T-helper 17 cell (primary cell): ENCODE data around the gene KRT77. TPM values are rescaled to one million over a fixed set of nuclear protein-coding genes. Genes with fewer than 3 reads are reported as not detected.
"Not testable (repeated sequence)": the region's sequence is repeated elsewhere in the genome, so short reads cannot be mapped to it uniquely, and the experiment has no call there.

Source experiments
- ATAC-seq: fragments of 150-1000 bp; cut with Tn5 transposase; 2 replicates; pipeline ENCODE4 v1.10.0; 2021; ENCODE audit warnings: mild to moderate bottlenecking, moderate library complexity
- DNase-seq, 3 donors: peaks; one replicate each; pipeline versions ENCODE4 v3.0.0 to v3.0.0-alpha.2; 2020 to 2021
- H3K9me3 ChIP-seq: one replicate; pipeline ENCODE4 v1.7.0; 2013; ENCODE audit warnings: low read length, mild to moderate bottlenecking; ENCODE audit not compliant: control insufficient read depth, poor library complexity, severe bottlenecking
- H3K27ac Mint-ChIP-seq: one replicate; pipeline ENCODE4 v1.8.0; 2022; ENCODE audit warnings: mild to moderate bottlenecking, moderate library complexity, mixed read lengths
- H3K27me3 Mint-ChIP-seq: one replicate; pipeline ENCODE4 v1.8.0; 2022; ENCODE audit warnings: mixed read lengths
- H3K36me3 Mint-ChIP-seq: one replicate; pipeline ENCODE4 v1.8.0; 2022; ENCODE audit warnings: low read depth, mixed read lengths
- H3K4me1 Mint-ChIP-seq: one replicate; pipeline ENCODE4 v1.8.0; 2022; ENCODE audit warnings: mild to moderate bottlenecking, mixed read lengths
- H3K4me3 Mint-ChIP-seq: one replicate; pipeline ENCODE4 v1.8.0; 2022; ENCODE audit warnings: mild to moderate bottlenecking, moderate library complexity, mixed read lengths
- total RNA-seq, 4 donors: library from RNA in 2 of 4; stranded (reverse) in 2 of 4; gene quantifications; one replicate each; pipeline ENCODE4 v1.2.3 and lab custom pipeline; 2022 to 2026

KRT77 gene
- total RNA-seq, 2 donors from 2014 or later: not detected

DNA sequence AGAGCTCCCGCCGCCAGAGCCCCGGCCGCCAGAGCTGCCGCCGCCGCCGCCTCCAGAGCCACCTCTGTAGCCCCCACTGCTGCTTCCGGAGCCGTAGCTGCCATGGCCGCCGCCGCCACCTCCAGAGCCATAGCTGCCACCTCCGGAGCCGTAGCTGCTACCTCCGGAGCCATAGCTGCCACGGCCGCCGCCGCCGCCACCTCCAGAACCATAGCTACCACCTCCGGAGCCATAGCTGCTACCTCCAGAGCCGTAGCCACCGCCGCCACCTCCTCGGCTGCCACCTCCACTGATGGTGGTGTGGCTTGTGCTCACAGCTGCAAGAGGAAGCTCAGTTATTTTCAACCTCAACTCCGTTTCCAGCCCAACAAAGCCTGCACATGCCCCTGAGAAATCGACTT lies 28.0 kb downstream of the KRT77 start:
- H3K36me3 Mint-ChIP-seq: peaks cover 4% of the 10 kb centered on the region
- peaks cover 13% of the 10 kb centered on the region for H3K27me3 Mint-ChIP-seq
- no peak overlapping the region for H3K27ac Mint-ChIP-seq
- H3K9me3 ChIP-seq: no peaks in the 10 kb centered on the region
- H3K4me3 Mint-ChIP-seq: no peak overlapping the region
- no peaks in the 10 kb centered on the region for H3K4me1 Mint-ChIP-seq
- ATAC-seq (no peak), DNase-seq (no peak)

GRCh38 chr12:52674433-52674775 lies 28.9 kb downstream of the KRT77 start:
- Mint-ChIP-seq H3K27ac (no peak overlapping the region), H3K4me3 (no peak overlapping the region), H3K27me3 (peaks cover 14% of the 10 kb centered on the region), H3K4me1 (no peaks in the 10 kb centered on the region), H3K36me3 (peaks cover 4% of the 10 kb centered on the region)
- H3K9me3 ChIP-seq: no peaks in the 10 kb centered on the region
- ATAC-seq (no peak), DNase-seq (no peak)

GRCh38 chr12:52673713-52674432 lies 29.5 kb downstream of the KRT77 start:
- DNase-seq: no peak
- Mint-ChIP-seq H3K27ac (no peak overlapping the region), H3K36me3 (peaks cover 4% of the 10 kb centered on the region), H3K4me1 (no peaks in the 10 kb centered on the region), H3K4me3 (no peak overlapping the region), H3K27me3 (peaks cover 16% of the 10 kb centered on the region)
- ATAC-seq: no peak
- H3K9me3 ChIP-seq: no peaks in the 10 kb centered on the region

GRCh38 chr12:52673217-52673616 lies 30.1 kb downstream of the KRT77 start:
- no peak for ATAC-seq
- no peak overlapping the region for H3K4me3 Mint-ChIP-seq
- no peaks in the 10 kb centered on the region for H3K9me3 ChIP-seq

GRCh38 chr12:52672321-52672933 lies 30.9 kb downstream of the KRT77 start:
- no peak for ATAC-seq
- peaks cover 16% of the 10 kb centered on the region for H3K27me3 Mint-ChIP-seq
- no peak overlapping the region for H3K27ac Mint-ChIP-seq
- H3K4me1 Mint-ChIP-seq: peaks cover 2% of the 10 kb centered on the region
- H3K36me3 Mint-ChIP-seq: peaks cover 4% of the 10 kb centered on the region
- H3K9me3 ChIP-seq: no peaks in the 10 kb centered on the region
- no peak for DNase-seq
- no peak overlapping the region for H3K4me3 Mint-ChIP-seq

More at GRCh38 chr12:52673217-52673616, 30.1 kb downstream of the KRT77 start:
- Mint-ChIP-seq H3K4me1 (peaks cover 2% of the 10 kb centered on the region), H3K36me3 (peaks cover 4% of the 10 kb centered on the region), H3K27ac (no peak overlapping the region), H3K27me3 (peaks cover 16% of the 10 kb centered on the region)
- no peak for DNase-seq

DNA sequence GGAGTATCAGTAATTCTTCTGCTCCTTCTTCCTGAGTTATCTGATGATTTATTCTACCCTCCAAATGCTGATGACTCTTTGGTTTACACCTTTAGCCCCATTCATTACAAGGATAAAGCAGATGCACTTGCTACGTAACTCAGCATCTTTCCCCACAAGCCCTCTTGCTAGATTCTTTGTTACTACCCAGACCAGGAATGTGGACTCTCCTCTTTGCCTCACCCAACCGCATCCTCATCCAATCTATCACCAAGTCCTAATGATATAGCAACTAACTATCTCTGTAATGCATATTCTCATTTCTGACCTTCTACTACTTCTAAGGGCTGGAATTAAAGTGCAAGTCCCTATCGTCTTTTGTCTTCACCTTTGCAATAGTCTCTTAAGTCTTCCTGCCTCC lies 32.4 kb downstream of the KRT77 start:
- Mint-ChIP-seq H3K27me3 (peaks cover 25% of the 10 kb centered on the region), H3K27ac (no peak overlapping the region), H3K4me1 (peaks cover 2% of the 10 kb centered on the region), H3K4me3 (no peak overlapping the region), H3K36me3 (peaks cover 4% of the 10 kb centered on the region)
- DNase-seq (no peak), ATAC-seq (no peak)
- H3K9me3 ChIP-seq: no peaks in the 10 kb centered on the region

- no peak for DNase-seq
- Mint-ChIP-seq H3K36me3 (peaks cover 3% of the 10 kb centered on the region), H3K27me3 (peaks cover 28% of the 10 kb centered on the region), H3K27ac (no peak overlapping the region), H3K4me3 (no peak overlapping the region), H3K4me1 (peaks cover 2% of the 10 kb centered on the region)
- no peaks in the 10 kb centered on the region for H3K9me3 ChIP-seq
- ATAC-seq: no peak
Measured at GRCh38 chr12:52670506-52670905, 32.8 kb downstream of the KRT77 start.

DNA sequence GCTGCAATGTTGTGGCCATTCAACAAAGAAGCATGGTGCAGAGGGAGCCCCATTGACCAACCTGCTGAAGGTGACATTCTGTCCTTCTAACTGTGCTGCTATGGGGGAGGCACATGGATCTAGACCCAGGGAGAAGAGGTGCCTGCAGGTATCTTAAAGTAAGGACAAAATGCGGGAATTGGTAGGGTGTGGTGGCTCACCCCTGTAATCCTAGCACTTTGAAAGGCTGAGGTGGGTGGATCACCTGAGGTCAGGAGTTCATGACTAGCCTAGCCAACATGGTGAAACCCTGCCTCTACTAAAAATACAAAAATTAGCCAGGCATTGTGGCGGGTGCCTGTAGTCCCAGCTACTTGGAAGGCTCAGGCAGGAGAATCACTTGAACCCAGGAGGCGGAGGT lies 33.4 kb downstream of the KRT77 start:
- peaks cover 33% of the 10 kb centered on the region for H3K27me3 Mint-ChIP-seq
- not testable (repeated sequence) for ATAC-seq, H3K4me1 Mint-ChIP-seq, H3K9me3 ChIP-seq, H3K27ac Mint-ChIP-seq, H3K36me3 Mint-ChIP-seq, DNase-seq, H3K4me3 Mint-ChIP-seq

DNA sequence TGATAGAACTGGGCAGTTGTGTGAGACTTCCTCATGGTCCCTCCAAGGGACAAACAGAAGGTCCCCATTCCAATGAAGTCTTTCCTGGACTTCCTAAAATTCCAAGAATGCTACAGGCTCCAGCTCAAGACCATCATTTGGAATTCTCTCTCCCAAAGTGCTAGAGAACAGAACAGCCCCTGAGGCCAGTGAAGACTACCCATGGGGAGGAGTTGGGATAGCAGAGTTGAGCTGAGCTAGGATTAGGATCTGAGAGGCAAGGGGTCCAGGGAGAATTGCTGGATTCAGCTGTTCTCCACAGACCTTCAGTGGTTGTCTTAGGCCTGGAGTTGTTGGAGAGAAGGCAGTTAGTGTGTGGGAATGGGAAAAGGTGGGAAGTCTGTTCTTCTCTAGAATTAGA lies 33.9 kb downstream of the KRT77 start:
- H3K27ac Mint-ChIP-seq: no peak overlapping the region
- ATAC-seq: no peak
- H3K27me3 Mint-ChIP-seq: peaks cover 33% of the 10 kb centered on the region

GRCh38 chr12:52667931-52668330 lies 35.4 kb downstream of the KRT77 start:
- ATAC-seq (no peak), DNase-seq (no peak)
- Mint-ChIP-seq H3K36me3 (no peaks in the 10 kb centered on the region), H3K27ac (no peak overlapping the region), H3K4me1 (peaks cover 5% of the 10 kb centered on the region), H3K4me3 (no peak overlapping the region), H3K27me3 (peaks cover 43% of the 10 kb centered on the region)
- H3K9me3 ChIP-seq: no peaks in the 10 kb centered on the region

More for the DNA sequence above, 33.9 kb downstream of the KRT77 start:
- H3K36me3 Mint-ChIP-seq: peaks cover 2% of the 10 kb centered on the region
- H3K4me1 Mint-ChIP-seq: peaks cover 2% of the 10 kb centered on the region
- H3K9me3 ChIP-seq: no peaks in the 10 kb centered on the region
- no peak for DNase-seq
- H3K4me3 Mint-ChIP-seq: no peak overlapping the region

GRCh38 chr12:52667509-52667908 lies 35.8 kb downstream of the KRT77 start:
- DNase-seq (no peak), ATAC-seq (no peak)
- H3K9me3 ChIP-seq: no peaks in the 10 kb centered on the region
- peaks cover 45% of the 10 kb centered on the region for H3K27me3 Mint-ChIP-seq
- H3K27ac Mint-ChIP-seq: no peak overlapping the region
- no peaks in the 10 kb centered on the region for H3K36me3 Mint-ChIP-seq
- peaks cover 5% of the 10 kb centered on the region for H3K4me1 Mint-ChIP-seq
- no peak overlapping the region for H3K4me3 Mint-ChIP-seq

- no peak for ATAC-seq
- H3K9me3 ChIP-seq: no peaks in the 10 kb centered on the region
- DNase-seq: no peak
- no peak overlapping the region for H3K4me3 Mint-ChIP-seq
- H3K27me3 Mint-ChIP-seq: peaks cover 51% of the 10 kb centered on the region
- H3K36me3 Mint-ChIP-seq: no peaks in the 10 kb centered on the region
- H3K27ac Mint-ChIP-seq: peak overlapping the region; percentile 27
- H3K4me1 Mint-ChIP-seq: peaks cover 9% of the 10 kb centered on the region
Measured at GRCh38 chr12:52666471-52666870, 36.9 kb downstream of the KRT77 start.

- H3K27ac Mint-ChIP-seq: no peak overlapping the region
Measured at GRCh38 chr12:52663420-52663819, 39.9 kb downstream of the KRT77 start.

GRCh38 chr12:52662918-52663229 lies 40.5 kb downstream of the KRT77 start:
- DNase-seq (no peak), ATAC-seq (no peak)
- H3K4me1 Mint-ChIP-seq: peaks cover 7% of the 10 kb centered on the region
- peak overlapping the region; percentile 19 for H3K27ac Mint-ChIP-seq
- no peak overlapping the region for H3K4me3 Mint-ChIP-seq
- H3K36me3 Mint-ChIP-seq: no peaks in the 10 kb centered on the region
- no peaks in the 10 kb centered on the region for H3K9me3 ChIP-seq
- H3K27me3 Mint-ChIP-seq: peaks cover 62% of the 10 kb centered on the region

More at GRCh38 chr12:52663420-52663819, 39.9 kb downstream of the KRT77 start:
- no peak overlapping the region for H3K4me3 Mint-ChIP-seq
- no peaks in the 10 kb centered on the region for H3K9me3 ChIP-seq
- H3K36me3 Mint-ChIP-seq: no peaks in the 10 kb centered on the region
- peaks cover 8% of the 10 kb centered on the region for H3K4me1 Mint-ChIP-seq
- H3K27me3 Mint-ChIP-seq: peaks cover 60% of the 10 kb centered on the region
- ATAC-seq (no peak), DNase-seq (no peak)
